Measurements from ENCODE around the gene HS6ST3. TPM values are rescaled to one million over a fixed set of nuclear protein-coding genes. Genes with fewer than 3 reads are reported as not detected.

The HS6ST3 gene
- total and polyA plus RNA-seq, 8 donors: 0.65 to 3.4 (median 1.8) TPM

- no peaks in the 10 kb centered on the region for H3K27me3 ChIP-seq
- intact Hi-C loops (cut with DNase I): loop anchor here in 1 of 3 donors (5.0 kb wide), 2 partner anchors 135 to 805 kb away; no protein-coding TSS in a partner anchor
- no peaks in the 10 kb centered on the region for H3K36me3 ChIP-seq
- no peak for DNase-seq
- WGBS, 2 donors: 75 to 85% methylated on average over 9 of the region's 9 CpGs
- no peak for TF ChIP-seq CTCF (IDR thresholded peaks at IDR 0.05)
- no peak for ATAC-seq
- H3K9me3 ChIP-seq: no peaks in the 10 kb centered on the region
- FAIRE-seq: no peak
- no peak overlapping the region for H3K27ac ChIP-seq
- H3K4me3 ChIP-seq: no peak overlapping the region
- no peaks in the 10 kb centered on the region for H3K4me1 ChIP-seq
These were observed 732.1 kb downstream of the HS6ST3 start for GRCh38 chr13:96821971-96822370.

GRCh38 chr13:96822895-96823294, 733.0 kb downstream of the HS6ST3 start:
- FAIRE-seq (no peak), ATAC-seq (peak; percentile 55 to 91 (median 88)), DNase-seq (peak in 3 of 6 donors; percentile 7 to 33 (median 21))
- Histone ChIP-seq H3K4me3 (no peak overlapping the region), H3K36me3 (no peaks in the 10 kb centered on the region), H3K4me1 (no peaks in the 10 kb centered on the region), H3K27ac (no peak overlapping the region), H3K27me3 (no peaks in the 10 kb centered on the region), H3K9me3 (no peaks in the 10 kb centered on the region)
- TF ChIP-seq CTCF (IDR thresholded peaks at IDR 0.05): no peak
- intact Hi-C loops (cut with DNase I): loop anchor here in 1 of 3 donors (5.0 kb wide), 2 partner anchors 134 to 806 kb away; no protein-coding TSS in a partner anchor

- H3K4me3 ChIP-seq: no peak overlapping the region
- intact Hi-C loops (cut with DNase I): loop anchor here in 1 of 3 donors (5.0 kb wide), 2 partner anchors 133 to 807 kb away; no protein-coding TSS in a partner anchor
- H3K4me1 ChIP-seq: no peaks in the 10 kb centered on the region
- no peaks in the 10 kb centered on the region for H3K36me3 ChIP-seq
- no peak overlapping the region for H3K27ac ChIP-seq
- no peaks in the 10 kb centered on the region for H3K27me3 ChIP-seq
- ATAC-seq: no peak
- H3K9me3 ChIP-seq: no peaks in the 10 kb centered on the region
- FAIRE-seq: no peak
- no peak for TF ChIP-seq CTCF (IDR thresholded peaks at IDR 0.05)
- DNase-seq: no peak
- 91 to 93% methylated on average over 10 of the region's 10 CpGs for WGBS, 2 donors
These were observed 734.2 kb downstream of the HS6ST3 start for GRCh38 chr13:96824140-96824539.

GRCh38 chr13:96825653-96826052, 735.7 kb downstream of the HS6ST3 start:
- no peak for ATAC-seq
- Histone ChIP-seq H3K4me1 (no peaks in the 10 kb centered on the region), H3K27me3 (no peaks in the 10 kb centered on the region), H3K9me3 (no peaks in the 10 kb centered on the region), H3K36me3 (no peaks in the 10 kb centered on the region), H3K27ac (no peak overlapping the region), H3K4me3 (no peak overlapping the region)
- intact Hi-C loops (cut with DNase I): no loop called here
- DNase-seq: no peak
- TF ChIP-seq CTCF (IDR thresholded peaks at IDR 0.05): no peak
- WGBS, 2 donors: 85 to 87% methylated on average over 3 of the region's 3 CpGs
- no peak for FAIRE-seq

- Histone ChIP-seq H3K9me3 (no peaks in the 10 kb centered on the region), H3K27me3 (no peaks in the 10 kb centered on the region), H3K36me3 (no peaks in the 10 kb centered on the region), H3K27ac (no peak overlapping the region), H3K4me3 (no peak overlapping the region), H3K4me1 (no peaks in the 10 kb centered on the region)
- TF ChIP-seq CTCF (IDR thresholded peaks at IDR 0.05): no peak
- ATAC-seq: no peak
- intact Hi-C loops (cut with DNase I): no loop called here
- no peak for FAIRE-seq
- 84 to 85% methylated on average over 4 of the region's 4 CpGs for WGBS, 2 donors
- DNase-seq: no peak
These were observed 744.7 kb downstream of the HS6ST3 start for GRCh38 chr13:96834626-96835025.
